ENCODE data around the gene S100A10.

The S100A10 gene

DNA sequence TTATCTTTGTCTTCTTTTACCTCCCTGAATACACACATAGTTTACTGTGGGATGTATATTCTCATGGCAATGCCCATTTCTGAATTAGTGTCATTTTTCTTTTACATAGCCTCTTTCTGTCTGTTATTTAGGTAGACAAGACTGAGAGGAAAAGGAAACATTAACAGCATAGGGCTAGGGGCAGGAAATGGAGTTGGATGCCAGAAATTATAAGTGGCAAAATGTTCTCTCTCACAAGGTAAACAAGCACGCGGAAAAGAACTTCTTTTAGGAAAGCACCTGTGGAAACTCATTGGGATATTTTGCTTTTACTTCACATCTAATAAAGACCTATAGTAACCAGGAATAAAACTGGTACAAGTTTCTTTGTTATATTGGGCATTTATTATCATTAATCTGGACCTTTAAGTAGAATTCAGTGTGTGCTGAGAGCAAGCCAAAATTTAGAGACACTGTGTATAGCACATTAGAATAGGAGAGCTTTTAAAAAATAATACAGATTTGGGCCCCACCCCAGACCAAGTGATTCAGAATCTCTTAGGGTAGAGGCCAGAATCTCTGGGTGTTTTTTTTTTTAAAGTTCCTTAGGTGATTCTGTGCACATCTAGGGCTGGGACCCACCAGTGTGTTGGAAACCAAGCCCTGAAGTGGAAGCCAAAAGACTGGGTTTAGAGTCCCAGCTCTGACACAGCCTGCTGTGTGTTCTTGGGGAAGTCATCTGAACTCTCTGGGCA, 32.7 kb downstream of the S100A10 start:
- no peak for DNase-seq

DNA sequence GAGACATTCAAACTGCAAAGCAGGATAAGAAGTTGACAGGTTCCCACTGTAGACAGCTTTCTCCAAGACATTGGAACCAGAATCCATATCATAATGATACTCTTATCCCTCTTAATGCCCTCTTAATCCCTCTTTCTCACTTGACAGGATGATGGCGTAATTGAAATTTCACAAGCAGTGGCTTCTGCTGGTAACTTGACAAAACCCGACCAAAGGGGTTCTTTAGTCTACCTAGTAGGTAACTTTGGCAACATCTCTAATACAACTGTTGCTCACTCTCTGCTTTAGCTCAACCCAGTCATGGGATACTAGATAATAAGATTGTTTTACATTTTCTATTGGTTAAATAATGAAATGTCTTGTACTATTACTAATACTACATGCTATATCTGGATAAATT, 34.7 kb downstream of the S100A10 start:
- DNase-seq: no peak

DNA sequence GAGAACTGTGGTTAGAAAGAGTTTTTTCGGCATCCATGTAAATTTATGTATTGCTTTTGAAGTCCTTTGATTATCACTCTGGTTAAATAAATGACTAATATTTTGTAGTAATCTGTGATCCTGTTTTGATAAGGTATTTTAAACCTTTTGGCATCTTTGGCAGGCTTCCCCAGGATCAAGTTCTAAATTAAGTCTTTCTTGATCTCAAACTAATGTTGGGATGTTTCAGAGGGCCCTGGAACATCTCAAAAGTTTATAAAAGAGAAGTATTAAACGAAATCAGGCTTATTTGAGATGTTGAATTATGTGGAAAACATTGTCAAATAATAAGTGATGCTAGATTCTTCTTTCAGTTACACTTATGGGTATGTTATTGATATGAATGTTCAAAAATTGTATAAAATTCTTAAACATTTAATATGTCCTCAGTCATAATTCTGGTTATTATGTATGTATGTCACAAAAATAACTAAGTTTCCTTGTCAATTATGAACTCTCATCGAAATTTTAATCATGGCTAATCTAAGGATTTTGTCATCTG, 36.6 kb downstream of the S100A10 start:
- DNase-seq: no peak

- no peak for DNase-seq
These were observed 40.1 kb downstream of the S100A10 start for GRCh38 chr1:151953409-151954094.

DNA sequence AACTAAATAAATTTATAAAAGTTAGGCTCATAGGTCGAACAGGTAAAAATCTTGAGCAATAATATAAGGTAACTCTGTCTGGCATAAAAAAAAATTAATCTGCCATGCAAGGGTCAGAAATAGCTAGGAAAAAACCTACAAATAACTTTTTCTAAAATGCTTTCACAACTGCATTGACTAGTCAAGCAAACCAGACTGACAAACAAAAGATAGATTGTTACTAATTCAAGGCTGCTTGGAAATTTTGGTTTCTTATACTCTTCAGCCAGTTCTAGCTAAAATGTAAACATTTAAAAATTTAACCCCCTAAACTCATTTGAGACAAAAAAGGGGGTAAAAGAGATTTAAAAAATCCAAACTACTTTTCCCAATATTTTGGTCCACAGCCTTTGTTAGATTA, 40.8 kb downstream of the S100A10 start:
- DNase-seq: no peak

- no peak for DNase-seq
These were observed 44.1 kb downstream of the S100A10 start for GRCh38 chr1:151949371-151950193.

GRCh38 chr1:151948506-151948905, 45.2 kb downstream of the S100A10 start:
- no peak for DNase-seq

DNA sequence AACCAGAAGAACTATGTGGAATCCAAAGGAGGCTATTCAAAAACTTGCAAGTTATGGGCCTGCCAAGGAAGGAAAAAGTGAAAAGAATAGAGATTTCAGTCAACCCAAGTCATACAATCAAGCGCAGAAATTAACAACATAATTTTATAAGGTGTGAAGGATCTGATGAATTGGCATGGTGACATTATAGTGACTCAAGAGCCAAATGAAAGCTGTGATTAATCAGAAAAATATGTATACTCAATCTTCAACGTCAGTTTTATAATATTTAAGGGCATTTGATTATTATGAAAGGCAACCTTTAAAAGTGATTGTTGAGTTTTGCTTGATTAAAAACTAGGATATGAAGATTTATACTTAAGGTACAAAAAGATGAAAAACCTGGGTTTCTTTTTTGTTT, 46.5 kb downstream of the S100A10 start:
- DNase-seq: no peak

DNA sequence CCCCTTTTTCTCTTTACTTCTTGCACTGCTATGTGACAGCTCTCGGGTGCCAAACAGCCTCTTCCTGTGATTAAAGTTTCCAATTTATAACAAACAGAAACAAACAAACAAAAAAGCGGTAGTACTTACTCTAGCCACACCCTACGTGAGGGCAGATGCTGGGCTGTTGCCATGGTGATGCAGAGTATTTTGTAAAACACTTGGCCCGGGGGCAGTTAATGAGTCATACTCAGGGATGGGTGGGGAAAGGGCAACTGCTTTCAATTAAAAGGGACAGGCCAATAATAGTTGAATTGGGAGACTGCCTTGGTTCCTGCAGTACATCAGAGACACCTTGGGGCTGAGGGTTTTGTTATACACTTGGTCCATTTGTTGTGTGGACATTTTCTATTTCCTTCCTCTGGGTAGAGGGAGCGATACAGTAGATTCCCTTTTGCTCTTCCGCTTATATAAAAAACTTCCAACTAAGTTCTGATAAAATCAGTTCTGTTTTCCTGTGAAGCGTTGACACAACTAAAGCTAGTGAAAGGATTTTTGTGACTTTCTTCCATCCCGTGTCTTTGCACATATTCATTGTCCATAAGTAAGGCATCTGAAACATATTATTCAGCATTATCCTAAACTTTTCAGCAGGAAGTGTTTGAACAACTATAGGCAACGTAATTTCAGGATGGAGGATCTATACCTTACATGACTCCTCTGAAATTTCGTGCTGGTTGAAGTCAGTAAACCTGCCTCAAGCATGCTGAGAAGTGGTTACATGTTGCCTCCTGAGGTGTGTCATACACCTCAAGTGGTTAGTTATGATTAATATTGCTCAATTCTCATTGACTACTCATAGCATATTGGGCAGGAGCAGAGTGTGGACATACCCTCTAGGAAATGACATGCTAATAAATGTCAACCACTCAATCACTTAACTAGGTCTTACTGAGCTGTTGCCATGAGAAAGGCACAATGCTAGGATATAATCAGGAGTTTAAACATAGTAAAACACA, 47.6 kb downstream of the S100A10 start:
- no peak for DNase-seq

DNA sequence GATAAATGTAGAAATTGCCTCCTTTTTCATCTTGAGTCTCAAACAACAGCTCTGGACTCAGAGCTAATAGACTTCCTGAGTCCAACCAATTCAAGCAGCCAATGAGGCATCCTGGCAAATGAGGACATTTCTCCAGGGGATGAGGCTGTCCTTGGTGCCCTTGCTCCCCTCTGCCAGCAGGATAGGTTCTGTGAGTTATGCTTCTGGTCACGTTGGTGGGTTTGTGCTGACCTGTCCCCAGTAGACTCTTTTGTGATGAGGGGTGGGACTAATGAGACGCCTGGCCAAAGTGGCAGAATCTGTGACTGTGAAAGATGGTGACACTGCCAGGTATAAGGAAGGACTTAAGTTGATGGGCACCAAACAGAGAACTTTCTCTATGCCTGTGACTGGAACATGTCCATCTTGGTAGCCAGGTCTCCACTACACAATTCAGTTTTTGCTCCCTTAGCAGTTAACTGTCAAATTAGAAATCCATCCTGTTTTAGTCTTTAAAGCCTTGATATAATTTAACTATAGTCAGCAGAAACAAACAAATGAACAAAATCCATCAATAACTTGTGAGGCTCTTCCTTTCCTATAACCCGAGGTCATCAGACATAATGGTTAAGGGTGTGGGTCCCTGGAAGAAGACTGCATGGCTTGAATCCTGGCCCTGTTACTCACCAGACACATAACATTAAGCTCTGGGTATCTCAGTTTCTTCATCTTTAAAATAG, 48.6 kb downstream of the S100A10 start:
- DNase-seq: no peak

DNA sequence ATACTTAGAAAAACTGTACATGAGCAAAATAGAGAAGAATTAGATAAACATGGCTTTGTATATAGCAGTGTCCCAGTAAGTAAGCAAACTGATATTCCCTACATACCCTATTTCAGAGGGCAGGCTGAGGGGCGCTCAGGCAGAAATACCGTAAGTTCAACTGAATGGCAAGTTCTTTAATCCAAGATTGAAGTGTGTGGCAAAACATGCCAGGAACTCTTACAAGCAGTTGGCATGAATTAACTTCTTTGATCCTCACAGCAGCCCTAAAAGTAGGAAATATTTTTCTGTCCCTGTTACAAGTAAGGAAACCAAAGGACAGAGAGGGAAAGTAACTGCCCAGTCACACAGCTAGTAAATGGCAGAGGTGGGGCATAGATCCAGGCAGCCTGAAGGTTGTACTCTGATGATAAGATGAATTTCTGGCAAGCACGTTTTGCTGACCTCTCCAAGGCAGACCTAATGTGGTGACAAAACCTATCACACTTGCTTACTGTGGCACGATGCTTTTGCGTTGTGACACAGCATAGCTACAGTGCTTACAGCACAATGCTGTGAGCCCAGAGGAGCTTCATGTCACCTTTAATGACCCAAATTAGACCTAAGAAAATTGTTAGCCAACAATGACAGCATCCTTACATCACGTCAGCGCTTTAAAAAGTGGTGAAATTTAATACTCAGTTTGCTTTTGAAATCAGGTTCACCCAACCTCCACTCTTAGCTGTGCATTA, 49.4 kb downstream of the S100A10 start:
- DNase-seq: no peak

- no peak for DNase-seq
These were observed 50.1 kb downstream of the S100A10 start for GRCh38 chr1:151943591-151943990.

GRCh38 chr1:151942882-151943281, 50.8 kb downstream of the S100A10 start:
- no peak for DNase-seq

- no peak for DNase-seq
These were observed 53.1 kb downstream of the S100A10 start for GRCh38 chr1:151940541-151940940.

GRCh38 chr1:151939779-151940178, 53.9 kb downstream of the S100A10 start:
- DNase-seq: no peak

- no peak for DNase-seq
These were observed 54.5 kb downstream of the S100A10 start for GRCh38 chr1:151939141-151939540.

GRCh38 chr1:151936653-151937052, 57.0 kb downstream of the S100A10 start:
- no peak for DNase-seq

GRCh38 chr1:151935894-151936602, 57.6 kb downstream of the S100A10 start:
- DNase-seq: no peak

DNA sequence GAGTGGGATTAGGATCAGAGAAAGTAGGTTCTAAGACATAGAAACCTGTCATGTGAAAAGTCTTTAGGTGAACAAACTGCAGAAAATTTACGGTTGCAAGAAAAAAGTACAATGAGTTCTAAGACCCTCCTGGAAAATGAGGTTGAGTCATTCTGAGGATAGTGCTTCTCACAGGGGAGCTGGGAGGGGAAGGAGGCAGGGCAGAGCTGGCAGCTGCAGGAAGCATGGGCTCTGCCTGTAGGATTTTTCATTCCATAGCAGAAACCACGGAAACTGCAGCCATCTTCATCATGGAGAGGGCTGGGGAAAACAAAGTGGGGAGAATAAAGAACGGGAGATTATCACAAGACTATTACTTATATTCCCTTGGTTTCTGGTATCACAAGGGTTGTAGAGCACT, 58.5 kb downstream of the S100A10 start:
- no peak for DNase-seq

GRCh38 chr1:151934048-151934493, 59.6 kb downstream of the S100A10 start:
- DNase-seq: no peak
